GM12873 (cell line): ENCODE measurements around the gene TMEM114.

ENCODE experiments used
- CTCF ChIP-seq: IDR thresholded peaks from 2 replicates; pipeline ENCODE4 v1.5.1; 2012; ENCODE audit warnings: low read depth, mild to moderate bottlenecking, moderate library complexity, low read length, control low read depth; ENCODE audit not compliant: insufficient read depth; ENCODE audit errors: missing control alignments

The TMEM114 gene

GRCh38 chr16:8542393-8542792 is 47.9 kb downstream of the TMEM114 start:
- TF ChIP-seq CTCF: no peak

- no peak for TF ChIP-seq CTCF
These were observed 48.4 kb downstream of the TMEM114 start for GRCh38 chr16:8541868-8542267.

GRCh38 chr16:8537691-8538342 is 52.5 kb downstream of the TMEM114 start:
- TF ChIP-seq CTCF: no peak

GRCh38 chr16:8533509-8533908 is 56.8 kb downstream of the TMEM114 start:
- TF ChIP-seq CTCF: no peak

GRCh38 chr16:8530752-8531384 is 59.4 kb downstream of the TMEM114 start:
- TF ChIP-seq CTCF: no peak

- no peak for TF ChIP-seq CTCF
These were observed 61.8 kb downstream of the TMEM114 start for GRCh38 chr16:8528471-8528870.

GRCh38 chr16:8523932-8524331 is 66.4 kb downstream of the TMEM114 start:
- no peak for TF ChIP-seq CTCF
